ENCODE measurements around the gene LINC01488. TPM values are rescaled to one million over a fixed set of nuclear protein-coding genes. Genes with fewer than 3 reads are reported as not detected.

The LINC01488 gene
- total RNA-seq, 1 experiment from 2014 or later, result not detected

- ChIA-PET CTCF (no interaction called here), RAD21 (ENCODE audit: low non-redundant PET in 1 of 2, low total read pairs in 2 of 2, uncharacterized antibody in 2 of 2, unreplicated experiment in 2 of 2) (no interaction called here), POLR2A (no interaction called here)
- Histone ChIP-seq H3K27me3 (ENCODE audit: insufficient read depth, low read length) (no peaks in the 10 kb centered on the region), H3K9me2 (ENCODE audit: insufficient read depth) (no peaks in the 10 kb centered on the region), H3K9ac (ENCODE audit: low read length) (no peak overlapping the region), H3K36me3 (ENCODE audit: control insufficient read depth in 1 of 2, insufficient read depth in 2 of 2, low read length in 2 of 2) (no peaks in the 10 kb centered on the region), H3K4me1 (ENCODE audit: control insufficient read depth in 1 of 2, insufficient read depth in 2 of 2, low read length in 2 of 2) (peaks cover 37 to 59% of the 10 kb centered on the region in 2 experiments), H4K20me1 (ENCODE audit: insufficient read depth) (no peaks in the 10 kb centered on the region), H3K9me3 (ENCODE audit: control insufficient read depth in 1 of 2, insufficient read depth in 1 of 2, low read depth in 1 of 2, low read length in 2 of 2) (no peaks in the 10 kb centered on the region), H3K27ac (ENCODE audit: low read depth, low read length) (no peak overlapping the region), H3K79me2 (ENCODE audit: insufficient read depth, low read length) (no peaks in the 10 kb centered on the region), H3K4me3 (replicated peaks in 1 of 2; ENCODE audit: low read depth in 1 of 2, low read length in 2 of 2) (no peak overlapping the region), H3K4me2 (ENCODE audit: low read length) (no peak overlapping the region), H2AFZ (ENCODE audit: low read depth, low read length, poor library complexity, severe bottlenecking) (no peak overlapping the region)
- intact Hi-C loops (cut with micrococcal nuclease), result no loop called here
- TF ChIP-seq ZNF274 (IDR thresholded peaks at IDR 0.05; ENCODE audit: low read depth, low read length) (no peak), TCF7L2 (IDR thresholded peaks at IDR 0.05; ENCODE audit: borderline replicate concordance, extremely low read depth, insufficient read depth, insufficient read length) (no peak), EZH2 (IDR thresholded peaks at IDR 0.05) (no peak), CTCF (IDR thresholded peaks at IDR 0.05 in 2 of 3, conservative IDR thresholded peaks at IDR 0.05 in 1 of 3; ENCODE audit: borderline replicate concordance in 1 of 3, insufficient read depth in 1 of 3, low read depth in 2 of 3, low read length in 2 of 3) (no peak), SIN3A (IDR thresholded peaks at IDR 0.05; ENCODE audit: low read depth) (no peak), YY1 (IDR thresholded peaks at IDR 0.05; ENCODE audit: extremely low read depth, insufficient replicate concordance, low read depth, low read length) (no peak), MAX (IDR thresholded peaks at IDR 0.05) (no peak), SRF (IDR thresholded peaks at IDR 0.05; ENCODE audit: low read depth) (no peak), ATF3 (IDR thresholded peaks at IDR 0.05) (no peak), ELF1 (IDR thresholded peaks at IDR 0.05; ENCODE audit: borderline replicate concordance, low read depth) (no peak), JUND (IDR thresholded peaks at IDR 0.05) (no peak), RAD21 (IDR thresholded peaks at IDR 0.05; ENCODE audit: low read depth) (no peak), SP1 (IDR thresholded peaks at IDR 0.05; ENCODE audit: low read depth) (no peak), CBX3 (IDR thresholded peaks at IDR 0.05; ENCODE audit: low read depth) (no peak)
- no TSS peak for BruUV-seq (replicated peaks)
- ATAC-seq (no peak), DNase-seq (ENCODE audit: low read depth, low spot score) (no peak)
Observed at GRCh38 chr11:69439127-69439526, 42.3 kb upstream of the LINC01488 start.
